Left hindlimb (tissue), 1 donor: ENCODE results near the gene RALGPS1.
A peak's percentile ranks its signal among the peaks of the same experiment; 100 is the strongest.

Source experiments
- DNase-seq: peaks from one replicate; pipeline ENCODE4 v3.0.0-alpha.2; 2018

Gene RALGPS1

DNA sequence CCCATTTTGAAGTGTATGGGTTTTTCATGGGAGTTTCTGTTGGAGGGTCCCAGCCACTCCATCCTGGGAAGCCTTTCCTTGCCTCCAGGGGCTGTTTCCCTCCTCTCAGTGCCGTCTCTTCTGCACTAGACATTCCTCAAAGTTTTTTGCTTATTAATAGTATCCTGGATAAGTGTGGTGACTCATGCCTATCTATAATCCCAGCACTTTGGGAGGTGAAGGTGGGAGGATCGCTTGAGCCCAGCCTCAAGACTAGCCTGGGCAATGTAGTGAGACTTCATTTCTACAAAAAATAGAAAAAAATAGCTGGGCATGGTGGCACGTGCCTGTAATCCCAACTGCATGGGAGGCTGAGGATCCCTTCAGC, 43.1 kb downstream of the RALGPS1 start:
- no peak for DNase-seq

- DNase-seq = no peak
Measured at GRCh38 chr9:126959336-126959735, 44.8 kb downstream of the RALGPS1 start.

- no peak for DNase-seq
Measured at GRCh38 chr9:126959917-126960316, 45.3 kb downstream of the RALGPS1 start.

GRCh38 chr9:126962336-126962735, 47.8 kb downstream of the RALGPS1 start:
- DNase-seq = no peak

DNA sequence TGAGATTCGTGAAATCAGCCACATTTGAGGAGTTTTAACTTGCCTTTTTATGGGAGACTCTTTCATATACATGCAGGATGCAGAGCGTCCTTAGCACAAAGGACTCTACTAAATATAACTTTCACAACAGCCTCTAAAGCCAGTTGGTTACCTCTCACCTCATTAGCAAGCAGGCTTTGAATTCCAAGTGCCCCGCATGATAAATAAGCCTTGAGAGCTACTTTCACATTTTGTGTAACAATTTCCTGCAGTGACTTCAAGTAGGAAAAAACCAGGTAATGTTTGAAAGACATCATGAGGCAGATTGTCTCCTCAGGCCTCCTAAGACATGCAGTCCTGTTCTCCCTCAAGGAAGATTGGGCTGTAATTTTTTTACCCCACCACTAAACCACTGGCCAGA, 50.5 kb downstream of the RALGPS1 start:
- no peak for DNase-seq

DNA sequence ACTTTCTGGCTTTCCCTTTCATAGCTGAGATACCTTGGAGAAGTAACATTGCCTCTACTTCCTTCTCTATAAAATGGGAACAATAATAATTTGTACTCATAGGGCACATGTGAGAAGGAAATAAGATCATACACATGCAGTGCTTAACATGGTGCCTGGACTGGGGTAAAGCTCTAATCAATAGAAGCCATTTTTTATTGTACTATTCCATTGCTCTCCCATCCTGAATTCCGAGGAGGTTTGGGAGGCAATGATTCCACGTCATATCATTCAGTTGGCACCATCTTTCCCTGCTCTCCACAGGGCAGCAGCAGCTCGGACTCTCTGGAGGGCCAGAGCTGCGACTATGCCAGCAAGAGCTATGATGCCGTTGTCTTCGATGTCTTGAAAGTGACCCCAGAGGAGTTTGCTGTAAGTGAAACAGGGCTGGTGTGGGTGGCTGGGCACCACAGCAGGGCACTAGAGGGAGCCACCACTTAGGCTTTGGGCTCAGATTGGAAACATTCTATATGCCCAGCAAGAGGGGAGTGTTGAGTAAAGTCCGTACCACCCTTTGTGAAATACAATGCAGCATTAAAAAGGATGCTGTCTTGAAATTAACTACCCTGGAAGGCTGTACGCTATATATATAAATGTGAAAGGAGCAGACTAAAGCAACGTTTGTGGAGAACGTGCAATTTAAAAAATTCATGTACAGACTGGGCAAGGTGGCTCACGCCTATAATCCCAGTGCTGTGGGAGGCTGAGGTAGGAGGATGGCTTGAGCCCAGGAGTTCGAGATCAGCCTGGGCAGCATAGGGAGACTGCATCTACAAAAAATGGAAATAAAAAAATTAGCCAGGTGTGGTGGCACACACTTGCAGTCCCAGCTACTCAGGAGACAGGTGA, 51.2 kb downstream of the RALGPS1 start:
- DNase-seq = no peak

GRCh38 chr9:126971261-126971660, 56.7 kb downstream of the RALGPS1 start:
- no peak for DNase-seq

GRCh38 chr9:126973651-126974529, 59.3 kb downstream of the RALGPS1 start:
- DNase-seq = no peak

DNA sequence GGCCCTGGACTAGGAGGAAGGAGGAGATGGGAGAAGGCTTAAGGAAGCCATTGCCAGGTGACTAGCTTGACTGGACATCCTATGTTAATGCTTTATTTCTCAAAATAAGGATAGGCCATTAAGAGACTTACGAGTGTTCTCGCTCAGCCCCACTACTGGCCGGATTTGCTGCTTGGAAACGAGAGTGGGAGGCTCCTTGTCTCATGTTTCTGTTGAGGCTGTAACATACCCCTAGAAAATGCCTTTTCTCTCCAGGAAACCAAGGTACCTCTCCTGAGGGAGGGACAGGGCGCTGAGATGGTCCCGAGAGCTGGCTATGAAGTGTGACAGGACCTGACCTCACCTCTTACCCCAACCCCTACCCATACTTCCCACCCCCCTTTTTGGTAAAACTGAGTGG, 60.0 kb downstream of the RALGPS1 start:
- no peak for DNase-seq

DNA sequence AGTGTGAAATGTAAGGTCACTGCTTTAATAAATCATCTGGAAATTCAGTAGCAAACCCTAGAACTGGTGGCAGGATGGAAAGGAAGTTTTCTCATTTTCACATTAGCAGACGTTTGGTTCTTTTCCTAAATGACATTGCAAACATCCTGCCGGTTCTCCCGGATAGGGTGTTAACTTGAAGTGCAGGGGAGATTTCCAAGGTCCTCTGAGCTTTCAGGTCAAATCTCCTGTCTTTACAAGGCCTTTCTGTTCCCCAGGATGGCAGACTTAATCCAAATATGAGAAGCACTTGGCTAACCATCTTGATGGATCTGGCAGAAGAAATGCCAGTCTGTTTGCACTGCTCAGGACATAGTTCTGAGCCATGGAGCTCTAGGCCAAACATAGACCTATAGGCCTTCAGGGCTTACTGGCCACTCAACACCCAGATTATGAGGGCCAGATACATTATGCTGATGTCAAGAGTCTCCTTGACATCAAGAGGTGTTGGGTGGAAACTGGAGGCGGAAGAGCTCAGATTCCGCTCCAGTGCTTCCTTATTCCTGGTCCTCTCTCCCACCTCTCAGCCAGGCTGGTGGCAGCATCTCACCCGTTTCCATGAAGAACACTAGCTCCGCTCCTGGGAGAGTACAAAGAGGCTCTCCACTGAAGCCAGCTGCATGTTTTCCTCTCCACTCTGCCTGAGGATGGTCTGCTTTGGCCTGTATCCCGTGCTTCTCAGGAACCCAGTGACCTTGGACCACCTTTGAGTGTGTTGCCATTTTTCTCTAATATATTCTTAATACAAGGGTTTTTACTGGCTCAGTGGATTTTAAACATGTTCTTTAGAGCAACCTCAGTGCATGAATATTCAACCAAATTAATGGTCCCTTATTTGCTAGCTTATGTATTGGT, 61.0 kb downstream of the RALGPS1 start:
- DNase-seq = no peak

DNA sequence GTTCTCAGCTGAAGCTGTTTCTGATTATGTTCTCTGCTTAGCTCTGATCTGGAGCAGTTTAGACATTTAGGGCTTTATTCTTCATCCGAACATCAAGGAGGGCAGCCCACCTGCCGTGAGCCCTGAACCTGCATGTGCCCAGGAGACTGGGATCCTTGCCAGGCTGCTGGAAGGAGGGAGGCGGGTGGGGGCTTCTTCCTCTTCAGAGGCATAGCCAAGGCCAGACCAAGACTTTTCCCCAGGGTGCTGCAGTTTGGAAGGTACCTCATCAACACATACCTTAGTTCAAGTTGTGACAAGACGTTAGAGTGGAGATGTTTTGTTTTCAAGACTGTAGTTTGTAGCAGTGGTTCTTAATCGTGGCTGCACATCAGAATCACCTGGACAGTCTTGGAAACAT, 64.9 kb downstream of the RALGPS1 start:
- no peak for DNase-seq

DNA sequence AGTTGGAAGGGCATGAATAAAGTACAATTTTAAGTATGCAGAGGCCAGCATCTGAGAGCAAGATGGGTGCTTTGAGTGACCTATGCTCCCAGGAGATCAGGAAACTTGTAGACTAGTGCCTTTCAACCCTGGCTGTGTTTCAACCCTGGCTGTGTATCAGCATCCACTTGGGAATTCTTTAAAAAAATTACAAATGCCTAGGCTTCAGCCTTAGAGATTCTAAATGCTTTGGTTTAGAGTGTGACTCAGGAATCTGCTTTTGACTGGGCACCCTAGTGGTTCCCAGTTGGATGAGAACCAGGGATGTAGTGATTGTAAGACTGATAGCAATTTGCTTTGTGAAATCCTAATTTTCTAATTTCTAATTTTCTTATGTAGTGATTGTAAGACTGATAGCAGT, 65.6 kb downstream of the RALGPS1 start:
- DNase-seq = no peak

GRCh38 chr9:126981218-126981617, 66.6 kb downstream of the RALGPS1 start:
- DNase-seq = no peak

- no peak for DNase-seq
Measured at GRCh38 chr9:126982215-126983002, 67.8 kb downstream of the RALGPS1 start.

DNA sequence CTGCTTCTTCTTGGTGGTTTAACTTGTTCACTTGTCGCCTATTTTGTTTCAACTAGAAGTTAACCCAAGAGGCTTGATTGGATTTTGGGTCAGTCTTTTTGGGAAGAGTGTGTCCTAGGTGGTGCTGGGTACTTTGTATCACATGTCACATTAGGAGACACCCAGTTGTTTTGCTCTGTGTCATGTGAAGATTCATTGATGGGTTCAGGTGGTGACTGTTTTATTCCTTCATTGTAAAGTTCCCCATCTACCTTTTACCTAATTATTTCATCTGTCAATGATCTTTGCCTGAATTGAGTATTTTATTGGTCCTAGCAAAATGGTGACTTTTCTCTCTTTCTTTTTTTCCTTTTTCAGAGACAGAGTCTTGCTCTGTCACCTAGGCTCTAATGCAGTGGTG, 69.2 kb downstream of the RALGPS1 start:
- DNase-seq = no peak

DNA sequence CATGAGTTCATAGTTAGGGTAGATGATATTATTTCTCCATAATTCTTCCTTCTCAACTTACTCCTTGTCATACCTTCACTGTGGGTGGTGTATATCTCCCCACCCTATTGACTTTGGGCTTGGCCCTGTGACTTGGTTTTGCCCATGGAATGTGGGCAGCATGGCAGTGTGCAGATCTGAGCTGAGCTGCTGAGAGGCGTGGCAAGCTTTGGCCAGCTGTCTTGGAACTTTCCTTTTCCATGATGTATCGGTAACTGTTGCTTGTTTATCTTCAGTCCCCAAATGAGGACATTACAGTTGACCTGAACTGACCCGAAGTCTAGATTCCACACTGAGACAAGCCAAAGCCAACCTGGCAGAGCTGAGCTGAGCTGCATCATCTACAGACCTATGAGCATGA, 70.4 kb downstream of the RALGPS1 start:
- DNase-seq = no peak

GRCh38 chr9:126985870-126986498, 71.4 kb downstream of the RALGPS1 start:
- DNase-seq = peak; percentile 52

DNA sequence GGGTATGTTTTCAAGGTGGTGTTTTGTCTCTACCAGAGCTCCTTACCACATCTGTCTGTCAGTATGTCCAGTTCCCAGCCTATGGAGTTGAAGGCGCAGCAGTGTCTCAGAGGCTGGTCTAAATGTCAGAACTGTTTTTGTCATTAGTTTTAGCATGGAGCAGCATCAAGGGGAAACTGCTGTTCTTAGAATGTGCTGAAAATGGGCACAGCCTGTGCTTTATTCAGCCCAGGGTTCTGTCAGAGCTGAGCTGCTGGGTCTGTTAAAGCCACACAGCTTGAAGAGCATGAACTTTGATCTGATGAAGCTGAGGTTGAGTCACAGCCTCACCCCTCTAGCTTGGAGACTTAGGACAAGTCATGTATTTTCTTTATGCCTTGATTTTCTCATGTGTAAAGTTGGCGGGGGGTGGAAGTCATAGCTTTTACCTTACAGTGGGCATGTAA, 71.9 kb downstream of the RALGPS1 start:
- DNase-seq = no peak

GRCh38 chr9:126988857-126989256, 74.3 kb downstream of the RALGPS1 start:
- no peak for DNase-seq

DNA sequence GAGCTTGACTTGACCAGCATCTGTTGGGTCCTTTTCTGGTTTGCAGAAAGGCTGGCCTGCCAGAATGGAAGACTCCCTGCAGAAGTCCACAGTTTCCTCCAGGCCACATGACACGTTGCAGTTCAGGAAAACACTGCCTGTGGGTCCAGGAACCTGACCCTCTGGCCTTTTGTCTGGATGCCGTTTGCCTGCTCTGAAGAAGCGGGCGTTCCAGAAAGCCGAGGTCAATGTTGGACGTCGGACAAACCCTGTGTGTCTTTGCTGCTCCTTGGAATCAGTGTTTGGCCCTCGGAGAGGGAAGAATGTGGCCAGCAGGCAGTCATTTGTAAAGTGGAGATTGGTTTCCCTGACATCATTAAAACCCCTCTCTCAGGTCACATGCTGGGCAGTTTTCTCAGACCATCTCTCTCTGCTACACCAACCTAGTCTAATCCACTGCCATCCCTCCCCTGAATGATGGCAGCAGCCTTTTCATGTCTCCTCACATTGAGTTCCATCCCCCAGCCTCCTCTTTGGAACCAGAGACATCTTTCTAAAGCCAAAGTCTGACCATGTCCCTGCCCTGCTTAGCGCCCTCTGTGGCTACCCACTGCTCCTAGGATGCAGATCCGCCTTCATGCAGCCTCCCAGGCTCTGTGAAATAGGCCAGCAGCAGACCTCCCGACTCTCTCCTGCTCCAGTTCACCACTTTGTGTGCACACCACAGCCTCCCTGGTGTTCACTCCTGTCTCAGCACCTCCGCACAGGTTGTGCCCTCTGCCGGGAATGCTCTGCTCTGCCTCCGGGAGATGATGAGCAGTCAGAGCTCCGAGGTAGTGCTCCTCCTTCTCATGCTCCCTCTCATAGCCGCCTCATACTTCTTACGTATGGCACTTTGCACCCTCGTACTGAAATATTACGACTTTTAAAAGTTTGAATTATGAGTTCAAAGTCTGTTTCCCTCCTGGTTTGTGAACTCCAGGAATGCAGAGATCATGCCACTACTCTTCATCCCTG, 75.6 kb downstream of the RALGPS1 start:
- DNase-seq = no peak
